GM23248 (cell line): ENCODE results near the gene HEPACAM. TPM values are rescaled to one million over a fixed set of nuclear protein-coding genes. Genes with fewer than 3 reads are reported as not detected.
A peak's percentile ranks its signal among the peaks of the same experiment; 100 is the strongest.

ENCODE experiments used
- DNase-seq: peaks from one replicate; pipeline ENCODE4 v3.0.0-alpha.2; 2015
- H2AFZ ChIP-seq: fragments of 200-600 bp; sonication (generic); 2 replicates; pipeline ENCODE4 v1.6.1; 2016; ENCODE audit warnings: antibody characterized with exemption
- H3F3A ChIP-seq: fragments of 200-600 bp; sonication (generic); 2 replicates; pipeline ENCODE4 v1.6.1; 2016; ENCODE audit warnings: mild to moderate bottlenecking, antibody characterized with exemption, mixed run types; ENCODE audit not compliant: insufficient read depth
- H3K27ac ChIP-seq: fragments of 200-600 bp; sonication (generic); 2 replicates; pipeline ENCODE4 v1.5.1; 2016; ENCODE audit warnings: mild to moderate bottlenecking
- H3K27me3 ChIP-seq: fragments of 200-600 bp; sonication (generic); replicated peaks from 2 replicates; pipeline ENCODE4 v1.6.1; 2016; ENCODE audit warnings: mild to moderate bottlenecking; ENCODE audit not compliant: insufficient read depth
- H3K36me3 ChIP-seq: fragments of 200-600 bp; sonication (generic); 2 replicates; pipeline ENCODE4 v1.6.1; 2016; ENCODE audit warnings: low read depth, mild to moderate bottlenecking
- H3K4me1 ChIP-seq: fragments of 200-600 bp; sonication (generic); 2 replicates; pipeline ENCODE4 v1.6.1; 2016; ENCODE audit warnings: mild to moderate bottlenecking; ENCODE audit not compliant: insufficient read depth
- H3K4me2 ChIP-seq: fragments of 200-600 bp; sonication (generic); one replicate; pipeline ENCODE4 v1.6.1; 2016; ENCODE audit warnings: mild to moderate bottlenecking; ENCODE audit not compliant: unreplicated experiment
- H3K4me3 ChIP-seq: fragments of 200-600 bp; sonication (generic); 2 replicates; pipeline ENCODE4 v1.5.1; 2016; ENCODE audit warnings: mild to moderate bottlenecking
- H3K79me2 ChIP-seq: fragments of 200-600 bp; sonication (generic); 2 replicates; pipeline ENCODE4 v1.6.1; 2016; ENCODE audit warnings: mild to moderate bottlenecking; ENCODE audit not compliant: insufficient read depth
- H3K9ac ChIP-seq: fragments of 200-600 bp; sonication (generic); 2 replicates; pipeline ENCODE4 v1.6.1; 2016; ENCODE audit warnings: mild to moderate bottlenecking
- H3K9me2 ChIP-seq: fragments of 200-600 bp; sonication (generic); 2 replicates; pipeline ENCODE4 v1.6.1; 2016; ENCODE audit warnings: mixed run types, mild to moderate bottlenecking, moderate library complexity; ENCODE audit not compliant: insufficient read depth
- H3K9me3 ChIP-seq: fragments of 200-600 bp; sonication (generic); one replicate; pipeline ENCODE4 v1.6.1; 2017; ENCODE audit warnings: low read depth
- H4K20me1 ChIP-seq: fragments of 200-600 bp; sonication (generic); 2 replicates; pipeline ENCODE4 v1.6.0; 2016; ENCODE audit not compliant: insufficient read depth
- EZH2 ChIP-seq: fragments of 200-600 bp; sonication (generic); IDR thresholded peaks from 2 replicates; pipeline ENCODE4 v1.6.1; 2018; ENCODE audit warnings: antibody characterized with exemption, mild to moderate bottlenecking; ENCODE audit not compliant: insufficient read depth, poor library complexity, severe bottlenecking
- EZH2phosphoT487 ChIP-seq: fragments of 200-600 bp; sonication (generic); IDR thresholded peaks from 2 replicates; pipeline ENCODE4 v1.6.1; 2018; ENCODE audit warnings: antibody characterized with exemption, moderate library complexity, mild to moderate bottlenecking, low read depth; ENCODE audit not compliant: insufficient read depth
- WGBS, 2 experiments: methylation state at CpG; one replicate each; pipeline ENCODE4 v1.1.6; 2015 to 2017; ENCODE audit warnings: low lambda C conversion rate in 2 of 2, low coverage in 1 of 2; ENCODE audit errors: missing lambda C conversion rate in 2 of 2; 5-methylcytosine and 5-hydroxymethylcytosine counted together
- in situ Hi-C: fragments of 300-500 bp; cut with MboI; formaldehyde crosslinking; loops from 2 replicates; pipeline ENCODE4 v1.15.0; 2020
- polyA plus RNA-seq: library from polyadenylated mRNA; unstranded; fragments of >200 nt; fragmentation: Nextera tagmentation; extraction: Ambion mirVana; gene quantifications from 2 replicates; pipeline ENCODE4 v1.2.1, GENCODE V29; 2016
- total RNA-seq: library from RNA; depleted of rRNA; stranded (reverse); fragments of >200 nt; shearing (Covaris generic); gene quantifications from 2 replicates; pipeline ENCODE4 v1.2.3, GENCODE V29; 2014

The HEPACAM gene
- total and polyA plus RNA-seq, 2 experiments from 2014 or later, result not detected

- no peak for TF ChIP-seq EZH2phosphoT487
- no peak for TF ChIP-seq EZH2
- Histone ChIP-seq H3K36me3 (no peaks in the 10 kb centered on the region), H3K4me3 (no peak overlapping the region), H3K9me2 (no peaks in the 10 kb centered on the region), H3K4me1 (no peaks in the 10 kb centered on the region), H3K27ac (no peak overlapping the region), H2AFZ (peak overlapping the region; percentile 90), H3K9me3 (no peaks in the 10 kb centered on the region), H3K9ac (no peak overlapping the region), H3K79me2 (no peaks in the 10 kb centered on the region), H4K20me1 (no peaks in the 10 kb centered on the region), H3K4me2 (peak overlapping the region; percentile 85), H3F3A (no peaks in the 10 kb centered on the region), H3K27me3 (peaks cover 22% of the 10 kb centered on the region)
- DNase-seq, result no peak
- 80 to 87% methylated on average over 3 of the region's 3 CpGs for WGBS, 2 experiments
- in situ Hi-C loops, result no loop called here
These were observed 60.4 kb downstream of the HEPACAM start for GRCh38 chr11:124875401-124875800.

GRCh38 chr11:124874571-124875255 lies 61.1 kb downstream of the HEPACAM start:
- Histone ChIP-seq H3K9me2 (no peaks in the 10 kb centered on the region), H3K9ac (no peak overlapping the region), H3K4me2 (no peak overlapping the region), H3K36me3 (no peaks in the 10 kb centered on the region), H3F3A (no peaks in the 10 kb centered on the region), H3K4me3 (no peak overlapping the region), H3K4me1 (no peaks in the 10 kb centered on the region), H2AFZ (no peak overlapping the region), H3K27ac (no peak overlapping the region), H3K9me3 (no peaks in the 10 kb centered on the region), H3K27me3 (peaks cover 29% of the 10 kb centered on the region), H3K79me2 (no peaks in the 10 kb centered on the region), H4K20me1 (no peaks in the 10 kb centered on the region)
- 91 to 95% methylated on average over 7 of the region's 7 CpGs for WGBS, 2 experiments
- no peak for DNase-seq
- TF ChIP-seq EZH2phosphoT487, result no peak
- TF ChIP-seq EZH2, result no peak
- in situ Hi-C loops, result loop anchor here (25.0 kb wide), 1 partner anchor 462 kb away; the partner anchor contains the start of gene OR8B4

GRCh38 chr11:124873951-124874350 lies 61.9 kb downstream of the HEPACAM start:
- no peak overlapping the region for H2AFZ ChIP-seq
- H3K9me3 ChIP-seq, result no peaks in the 10 kb centered on the region
- 32 to 37% methylated on average over 8 of the region's 8 CpGs for WGBS, 2 experiments
- no peaks in the 10 kb centered on the region for H3K4me1 ChIP-seq
- in situ Hi-C loops, result loop anchor here (25.0 kb wide), 1 partner anchor 462 kb away; the partner anchor contains the start of gene OR8B4
- DNase-seq, result no peak
- no peak for TF ChIP-seq EZH2
- H3K79me2 ChIP-seq, result no peaks in the 10 kb centered on the region
- H3K9ac ChIP-seq, result no peak overlapping the region
- H3K9me2 ChIP-seq, result no peaks in the 10 kb centered on the region
- no peaks in the 10 kb centered on the region for H4K20me1 ChIP-seq
- H3K4me2 ChIP-seq, result no peak overlapping the region
- no peak overlapping the region for H3K4me3 ChIP-seq
- H3K36me3 ChIP-seq, result no peaks in the 10 kb centered on the region
- no peak overlapping the region for H3K27ac ChIP-seq
- H3K27me3 ChIP-seq, result peaks cover 36% of the 10 kb centered on the region
- no peaks in the 10 kb centered on the region for H3F3A ChIP-seq

GRCh38 chr11:124872741-124873140 lies 63.1 kb downstream of the HEPACAM start:
- TF ChIP-seq EZH2phosphoT487, result no peak
- no peak for TF ChIP-seq EZH2
- Histone ChIP-seq H2AFZ (no peak overlapping the region), H3K4me3 (no peak overlapping the region), H3K4me1 (no peaks in the 10 kb centered on the region), H3K27ac (no peak overlapping the region), H3K9me2 (no peaks in the 10 kb centered on the region), H3K9me3 (no peaks in the 10 kb centered on the region), H3K4me2 (no peak overlapping the region), H3K27me3 (peaks cover 48% of the 10 kb centered on the region), H3K79me2 (no peaks in the 10 kb centered on the region), H3K36me3 (no peaks in the 10 kb centered on the region), H3F3A (no peaks in the 10 kb centered on the region), H3K9ac (no peak overlapping the region), H4K20me1 (no peaks in the 10 kb centered on the region)
- no peak for DNase-seq
- in situ Hi-C loops, result loop anchor here (25.0 kb wide), 1 partner anchor 460 kb away; the partner anchor contains the start of gene OR8B4
- 41 to 55% methylated on average over 9 of the region's 9 CpGs for WGBS, 2 experiments
